Activated T-helper 9 cell treated with anti-CD3 and anti-CD28 coated beads, Interleukin-2, amount 50 U/mL, for 16 hours (primary cell): Measurements from ENCODE around the gene RAP1B.

Experiments
- DNase-seq: peaks from one replicate; pipeline ENCODE4 v3.0.0-alpha.2; 2020; ENCODE audit warnings: low read depth

RAP1B gene

DNA sequence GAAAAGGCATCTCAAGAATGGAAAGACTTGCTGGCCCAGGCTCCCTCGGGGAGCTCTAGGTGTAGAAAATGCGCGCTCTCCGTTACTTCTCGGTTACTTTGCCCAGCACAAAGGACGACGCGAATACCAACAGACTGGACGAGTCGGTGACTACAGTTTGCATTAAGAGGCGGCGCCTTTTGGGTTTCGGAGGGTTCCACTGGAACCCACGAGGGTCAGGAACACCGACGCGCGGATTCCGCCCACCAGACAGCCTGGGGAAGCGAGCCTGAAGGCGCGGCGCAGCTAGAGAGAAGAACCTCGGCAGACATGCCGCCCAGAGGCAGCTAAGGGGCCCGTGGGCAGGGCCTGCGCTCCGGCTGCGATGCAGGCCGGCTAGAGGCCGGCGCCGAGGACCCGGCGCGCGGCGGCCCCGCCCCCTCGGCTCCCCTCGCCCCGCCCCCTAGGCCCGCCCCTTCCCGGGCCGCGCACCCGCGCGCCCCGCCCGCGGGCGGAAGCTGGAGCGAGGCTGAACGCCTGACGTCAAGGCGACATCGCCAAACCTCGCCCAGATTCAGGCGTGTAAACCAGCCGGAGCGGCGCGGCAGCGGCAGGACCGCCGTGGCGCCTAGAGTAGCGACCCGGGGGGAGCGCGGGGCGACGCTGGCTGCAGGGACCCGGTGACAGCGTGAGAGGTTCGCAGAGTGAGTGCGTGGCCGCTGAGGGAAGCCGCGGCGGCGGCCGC, at the start of gene RAP1B:
Gene RAP1B (plus strand): TSS at position 530 of the 724 bp plus-strand sequence. CDS start 37,826 bp downstream, outside the sequence.
- peak; percentile 83 for DNase-seq

GRCh38 chr12:68561830-68562229, 48.9 kb upstream of the RAP1B start:
- no peak for DNase-seq

DNA sequence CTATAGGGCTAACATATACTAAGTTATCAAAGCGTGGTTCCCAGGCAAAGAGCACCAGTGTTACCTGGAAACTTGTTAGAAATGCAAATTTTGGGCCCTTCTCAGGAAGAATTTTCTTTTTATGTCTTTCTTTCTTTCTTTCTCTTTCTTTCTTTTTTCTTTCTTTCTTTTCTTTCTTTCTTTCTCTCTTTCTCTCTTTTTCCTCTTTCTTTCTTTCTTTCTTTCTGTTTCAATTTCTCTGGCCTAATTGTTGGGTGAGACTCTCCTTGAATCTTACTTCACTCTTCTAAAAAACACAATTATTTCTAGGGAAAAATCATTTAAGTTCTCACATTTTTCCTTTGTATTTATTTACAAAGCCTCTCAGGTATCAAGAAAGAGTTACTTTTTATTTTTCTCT, 46.5 kb upstream of the RAP1B start:
- DNase-seq = no peak

DNA sequence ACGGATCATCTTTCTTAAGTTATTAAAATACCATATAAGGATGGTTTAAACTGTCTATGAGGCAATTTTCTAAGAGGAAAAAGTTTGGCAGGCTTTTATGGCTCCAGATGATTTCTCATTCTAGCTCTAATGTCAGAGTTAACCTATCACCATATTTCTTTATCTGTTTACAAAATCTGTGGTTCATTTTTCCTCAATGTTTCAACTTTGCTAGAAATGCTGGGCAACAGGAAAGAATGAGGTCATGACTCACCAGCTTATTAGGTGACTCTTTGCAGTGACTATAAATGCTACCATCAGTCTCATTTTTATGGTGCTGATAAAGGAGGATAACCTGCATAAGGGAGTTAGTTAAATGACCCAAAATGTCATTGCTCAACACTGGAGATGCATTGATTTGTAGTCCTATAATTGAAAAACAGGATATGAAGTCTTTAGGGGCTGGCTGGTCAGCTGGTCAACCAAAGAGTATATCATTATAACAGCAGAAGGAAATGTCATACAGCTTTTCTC, 45.3 kb upstream of the RAP1B start:
- no peak for DNase-seq

DNA sequence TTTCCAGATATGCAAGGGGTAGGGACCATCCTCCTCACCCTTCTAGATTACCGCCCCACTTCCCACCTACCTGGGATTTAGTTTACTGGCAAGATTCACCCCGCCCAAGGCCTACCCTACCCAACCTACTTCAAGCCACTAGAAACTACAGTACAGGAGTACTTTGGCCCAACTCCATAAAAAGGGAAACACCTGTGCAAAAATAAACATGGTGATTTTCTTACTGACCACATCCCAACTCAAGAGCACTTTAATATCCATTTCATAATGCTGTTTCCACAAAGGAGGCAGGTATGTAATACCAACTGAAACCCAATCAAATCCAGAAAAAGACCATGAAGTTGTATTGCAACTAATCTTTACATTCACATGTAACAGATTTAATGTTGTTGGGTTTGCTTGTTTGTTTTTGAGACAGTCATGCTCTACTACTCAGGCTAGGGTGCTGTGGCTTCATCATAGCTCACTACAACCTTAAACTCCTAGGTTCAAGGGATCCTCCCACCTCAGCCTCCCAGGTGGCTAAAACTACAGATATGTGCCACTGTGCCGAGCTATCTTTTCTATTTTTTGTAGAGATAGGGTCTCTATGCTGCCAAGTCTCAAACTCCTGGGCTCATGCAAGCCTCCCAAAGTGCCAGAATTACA, 41.7 kb upstream of the RAP1B start:
- DNase-seq = no peak

- no peak for DNase-seq
Observed at GRCh38 chr12:68572661-68573060, 38.0 kb upstream of the RAP1B start.

DNA sequence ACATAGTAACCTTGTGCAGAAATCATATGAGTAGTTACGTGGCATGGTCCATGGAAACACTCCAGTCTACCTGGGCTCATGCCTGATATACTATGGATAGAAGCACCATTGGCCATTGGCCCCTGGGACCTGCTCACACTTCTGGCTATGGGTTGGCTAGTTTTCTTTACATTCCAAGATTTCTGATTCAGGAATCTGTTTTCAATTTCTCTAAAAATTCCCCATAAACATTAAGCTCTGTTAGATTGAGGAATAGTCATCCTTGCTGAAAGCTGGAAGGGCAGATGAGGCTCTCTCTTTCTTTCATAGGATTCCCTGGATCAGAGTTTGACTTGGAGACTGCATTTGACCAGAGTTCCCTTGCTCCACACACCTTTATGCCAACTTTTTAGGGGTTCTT, 37.3 kb upstream of the RAP1B start:
- no peak for DNase-seq

- no peak for DNase-seq
Observed at GRCh38 chr12:68577949-68578348, 32.8 kb upstream of the RAP1B start.

- no peak for DNase-seq
Observed at GRCh38 chr12:68578765-68579164, 31.9 kb upstream of the RAP1B start.

GRCh38 chr12:68579254-68579653, 31.4 kb upstream of the RAP1B start:
- no peak for DNase-seq

DNA sequence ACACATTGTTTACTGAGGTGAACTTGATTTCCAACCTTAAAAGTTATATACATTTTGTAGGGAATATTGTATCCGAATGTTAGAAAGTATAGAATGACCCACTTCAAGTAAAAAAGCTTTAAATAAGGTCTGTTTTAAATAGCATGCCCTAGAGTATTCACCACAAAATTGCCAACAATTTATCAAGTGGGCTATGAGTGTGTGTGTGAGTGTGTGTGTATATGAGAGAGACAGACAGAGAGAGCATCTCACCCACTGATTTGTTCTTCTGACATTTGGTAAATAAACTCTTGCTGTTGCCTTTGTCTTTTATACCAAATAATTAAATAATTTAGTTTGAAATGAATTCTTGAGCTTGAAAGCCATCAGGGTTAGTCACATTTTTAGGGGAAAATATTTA, 29.8 kb upstream of the RAP1B start:
- no peak for DNase-seq

GRCh38 chr12:68581926-68582325, 28.8 kb upstream of the RAP1B start:
- no peak for DNase-seq

GRCh38 chr12:68585966-68586365, 24.7 kb upstream of the RAP1B start:
- DNase-seq = no peak

DNA sequence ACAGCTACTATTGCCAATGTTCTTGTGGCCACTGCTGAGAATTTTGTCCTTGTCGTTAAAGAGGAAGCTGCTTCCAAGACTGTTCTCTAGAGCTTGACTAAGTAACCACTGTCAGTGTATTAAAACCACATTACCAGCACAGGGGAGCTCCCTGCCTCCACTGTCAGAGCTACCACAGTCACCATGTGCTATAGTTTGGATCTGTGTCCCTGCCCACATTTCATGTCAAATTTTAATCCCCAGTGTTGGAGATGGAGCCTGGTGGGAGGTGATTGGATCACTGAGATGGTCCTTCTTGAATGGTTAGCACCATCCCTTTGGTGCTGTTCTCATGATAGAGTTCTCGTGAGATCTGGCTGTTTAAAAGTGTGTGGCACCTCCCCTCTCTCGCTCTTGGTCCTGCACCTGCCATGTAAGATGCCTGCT, 23.2 kb upstream of the RAP1B start:
- no peak for DNase-seq

DNA sequence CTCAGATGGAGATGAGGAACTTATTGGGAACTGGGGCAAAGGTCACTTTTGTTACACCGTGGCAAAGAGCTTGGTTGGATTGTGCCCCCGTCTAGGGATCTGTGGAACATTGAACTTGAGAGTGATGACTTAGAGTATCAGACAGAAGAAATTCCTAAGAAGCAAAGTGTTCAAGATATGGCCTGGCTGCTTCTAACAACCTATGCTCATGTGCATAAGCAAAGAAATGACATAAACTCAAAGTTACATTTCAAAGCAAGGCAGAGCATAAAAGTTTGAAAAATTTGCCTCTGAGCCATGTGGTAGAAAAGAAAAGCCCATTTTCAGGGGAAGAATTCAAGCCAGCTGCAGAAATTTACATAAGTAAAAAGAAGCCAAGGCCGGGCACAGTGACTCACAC, 21.5 kb upstream of the RAP1B start:
- no peak for DNase-seq

- DNase-seq = no peak
Observed at GRCh38 chr12:68591734-68592418, 18.8 kb upstream of the RAP1B start.

- no peak for DNase-seq
Observed at GRCh38 chr12:68595241-68595640, 15.5 kb upstream of the RAP1B start.

GRCh38 chr12:68601767-68602166, 8.9 kb upstream of the RAP1B start:
- DNase-seq = no peak

DNA sequence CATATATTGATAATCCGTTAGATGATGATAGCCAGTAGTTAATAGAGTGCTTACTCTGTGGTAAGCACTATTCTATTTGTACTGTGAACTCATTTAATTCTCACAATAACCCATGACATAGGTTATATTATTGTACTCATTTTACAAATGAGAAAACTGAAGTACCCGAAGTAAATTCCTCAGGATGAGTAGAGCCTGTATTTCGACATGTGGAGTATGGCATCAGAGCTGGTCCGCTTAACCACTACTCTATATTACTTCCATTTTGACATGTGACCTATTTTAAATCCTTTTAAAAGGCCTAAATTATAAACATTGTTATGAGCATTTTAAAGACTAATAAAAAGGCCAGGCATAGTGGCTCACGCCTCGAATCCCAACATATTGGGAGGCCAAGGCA, 8.0 kb upstream of the RAP1B start:
- no peak for DNase-seq

DNA sequence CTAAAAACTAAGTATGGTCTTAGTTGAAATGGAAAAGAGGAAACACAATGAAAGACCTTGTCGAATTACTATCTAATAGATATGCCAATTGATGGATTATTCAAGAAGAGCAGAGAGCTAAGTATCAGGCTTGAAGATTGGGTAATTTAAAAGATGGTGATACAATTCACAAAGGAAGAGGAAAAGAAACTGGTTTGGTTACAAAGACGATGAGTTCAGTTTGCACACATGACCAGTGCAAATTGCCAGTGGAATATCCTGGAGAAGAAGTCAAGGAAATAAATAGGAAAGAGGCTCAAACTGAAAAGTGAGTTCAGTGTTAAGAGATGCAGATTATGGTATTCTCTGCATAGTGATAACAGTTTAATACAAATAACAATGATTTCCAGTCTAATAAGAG, 2.5 kb upstream of the RAP1B start:
- no peak for DNase-seq

DNA sequence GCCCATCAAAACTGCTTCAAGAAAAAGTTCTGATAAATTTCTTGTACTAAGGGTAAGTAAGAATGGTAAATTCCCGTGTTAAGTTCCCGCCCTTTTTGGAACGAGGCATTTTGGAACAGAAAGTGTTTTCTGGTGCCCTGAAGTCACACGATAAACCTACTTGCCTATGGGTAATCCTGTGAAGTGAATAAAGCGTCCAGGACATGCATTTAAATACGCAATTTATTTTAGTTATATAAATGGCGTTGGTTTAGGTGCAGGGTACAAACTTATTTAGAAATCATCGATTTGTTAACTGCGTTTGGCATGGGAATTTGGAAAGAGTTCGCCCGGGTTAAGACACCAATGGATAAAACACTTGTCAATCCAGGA, 715 bp upstream of the RAP1B start:
- DNase-seq = no peak

DNA sequence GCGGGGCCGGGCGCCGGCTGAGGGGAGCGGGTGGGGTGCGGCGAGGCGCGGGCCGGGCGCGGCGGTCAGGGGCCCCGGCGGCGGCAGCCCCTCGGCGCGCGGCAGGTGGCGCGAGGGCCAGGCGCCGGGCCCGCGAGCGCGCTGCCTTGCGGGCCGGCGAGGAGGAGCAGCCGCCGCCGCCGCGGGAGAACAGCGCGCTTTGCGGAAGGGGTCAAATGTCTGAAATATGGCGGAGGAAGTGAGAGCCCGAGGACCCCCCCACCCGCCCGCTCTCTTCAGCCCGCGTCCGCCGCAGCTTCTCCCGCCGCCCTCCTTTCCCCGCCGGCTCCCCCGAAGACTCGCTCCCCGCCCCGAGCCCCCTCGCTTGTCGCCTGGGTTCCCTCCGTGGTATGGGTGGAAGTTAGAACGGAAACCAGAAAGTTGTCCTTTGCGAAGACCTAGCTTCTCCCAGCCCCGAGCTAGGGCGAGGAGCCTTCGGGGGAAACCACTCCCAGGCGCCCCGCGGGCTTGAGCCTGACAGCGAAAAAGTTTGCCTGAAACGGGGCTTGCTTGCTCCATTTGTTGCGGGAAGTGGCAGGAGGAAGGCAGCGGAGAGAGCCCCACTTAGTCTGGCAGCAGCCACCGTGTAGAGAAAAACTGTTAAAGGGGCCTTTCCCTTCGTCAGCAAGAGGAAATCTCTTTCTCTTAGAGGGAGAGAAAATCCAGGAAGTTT, 551 bp downstream of the RAP1B start:
- DNase-seq = peak; percentile 30

DNA sequence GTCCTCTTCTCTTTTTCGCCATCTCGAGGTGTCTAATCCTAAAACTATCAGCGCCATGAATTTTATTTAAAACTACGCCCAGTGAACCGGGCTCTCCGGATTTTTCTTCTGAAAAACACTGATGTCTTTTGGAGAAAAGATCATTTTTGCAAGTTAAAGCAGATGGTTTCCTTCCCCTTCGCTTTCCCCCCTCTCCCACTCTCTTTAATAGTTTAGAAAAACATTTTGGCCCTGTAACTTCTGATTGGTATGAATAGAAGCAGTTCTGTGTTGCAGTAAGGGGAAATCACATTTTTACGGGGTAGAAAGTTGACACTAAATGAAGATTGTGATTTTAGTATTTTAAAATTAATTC, 1.1 kb downstream of the RAP1B start:
- DNase-seq = no peak
